ENCODE measurements around the gene ZNF561.

The ZNF561 gene

GRCh38 chr19:9644472-9644871, 23.4 kb upstream of the ZNF561 start:
- TF ChIP-seq CTCF (IDR thresholded peaks at IDR 0.05; ENCODE audit: insufficient read depth, low read depth, low read length, missing control alignments) = no peak

GRCh38 chr19:9641810-9642209, 20.8 kb upstream of the ZNF561 start:
- H3K4me3 ChIP-seq (ENCODE audit: low read length) = no peak overlapping the region

More at GRCh38 chr19:9644472-9644871, 23.4 kb upstream of the ZNF561 start:
- no peak overlapping the region for H3K4me3 ChIP-seq (ENCODE audit: low read length)
- DNase-seq (ENCODE audit: low read depth) = no peak

GRCh38 chr19:9640956-9641355, 19.9 kb upstream of the ZNF561 start:
- DNase-seq (ENCODE audit: low read depth) = peak; percentile 22
- no peak overlapping the region for H3K4me3 ChIP-seq (ENCODE audit: low read length)

More at GRCh38 chr19:9641810-9642209, 20.8 kb upstream of the ZNF561 start:
- DNase-seq (ENCODE audit: low read depth) = peak; percentile 9
- no peak for TF ChIP-seq CTCF (IDR thresholded peaks at IDR 0.05; ENCODE audit: insufficient read depth, low read depth, low read length, missing control alignments)

GRCh38 chr19:9636018-9636417, 15.0 kb upstream of the ZNF561 start:
- TF ChIP-seq CTCF (IDR thresholded peaks at IDR 0.05; ENCODE audit: insufficient read depth, low read depth, low read length, missing control alignments) = no peak
- DNase-seq (ENCODE audit: low read depth) = no peak
- H3K4me3 ChIP-seq (ENCODE audit: low read length) = no peak overlapping the region

More at GRCh38 chr19:9640956-9641355, 19.9 kb upstream of the ZNF561 start:
- TF ChIP-seq CTCF (IDR thresholded peaks at IDR 0.05; ENCODE audit: insufficient read depth, low read depth, low read length, missing control alignments) = no peak

- no peak for DNase-seq (ENCODE audit: low read depth)
- no peak overlapping the region for H3K4me3 ChIP-seq (ENCODE audit: low read length)
- no peak for TF ChIP-seq CTCF (IDR thresholded peaks at IDR 0.05; ENCODE audit: insufficient read depth, low read depth, low read length, missing control alignments)
Observed at GRCh38 chr19:9627856-9628255, 6.8 kb upstream of the ZNF561 start.

GRCh38 chr19:9622531-9622930, 1.5 kb upstream of the ZNF561 start:
- peak; percentile 92 for DNase-seq (ENCODE audit: low read depth)
- peak overlapping the region; percentile 99 for H3K4me3 ChIP-seq (ENCODE audit: low read length)
- TF ChIP-seq CTCF (IDR thresholded peaks at IDR 0.05; ENCODE audit: insufficient read depth, low read depth, low read length, missing control alignments) = no peak

- TF ChIP-seq CTCF (IDR thresholded peaks at IDR 0.05; ENCODE audit: insufficient read depth, low read depth, low read length, missing control alignments) = no peak
- H3K4me3 ChIP-seq (ENCODE audit: low read length) = peak overlapping the region; percentile 99
- no peak for DNase-seq (ENCODE audit: low read depth)
Observed at GRCh38 chr19:9620842-9621155, 233 bp downstream of the ZNF561 start.

All from epithelial cell of esophagus (primary cell).